Measurements from ENCODE around the gene DNAJB9. TPM values are rescaled to one million over a fixed set of nuclear protein-coding genes. Genes with fewer than 3 reads are reported as not detected.

DNAJB9 gene
- total and polyA plus RNA-seq, 2 donors from 2014 or later: 31.3 to 33.5 TPM

- TF ChIP-seq CTCF (IDR thresholded peaks at IDR 0.05; ENCODE audit: borderline replicate concordance, extremely low read depth, insufficient read depth): no peak
- Histone ChIP-seq H3K36me3 (ENCODE audit: control insufficient read depth in 2 of 3, insufficient read depth in 3 of 3, low read length in 3 of 3) (no peaks in the 10 kb centered on the region), H3K27me3 (ENCODE audit: control insufficient read depth, insufficient read depth, low read length) (no peaks in the 10 kb centered on the region), H3K4me1 (ENCODE audit: control insufficient read depth in 2 of 3, insufficient read depth in 2 of 3, low read depth in 1 of 3, low read length in 3 of 3) (peaks cover 0 to 14% (median 4%) of the 10 kb centered on the region in 3 donors), H3K9ac (ENCODE audit: low read length in 3 of 3) (no peak overlapping the region), H3K27ac (ENCODE audit: low read depth in 2 of 2, low read length in 2 of 2) (peak overlapping the region in 1 of 2 donors; percentile 18), H3K4me3 (ENCODE audit: low read length in 3 of 3) (peak overlapping the region in 2 of 3 donors; percentile 27 to 48), H3K9me3 (ENCODE audit: control insufficient read depth in 2 of 3, insufficient read depth in 1 of 3, low read length in 3 of 3) (no peaks in the 10 kb centered on the region)
- FAIRE-seq (no peak), DNase-seq (peak in 1 of 5 donors; percentile 11)
- intact Hi-C loops (cut with DNase I): no loop called here
These were observed 29.4 kb downstream of the DNAJB9 start for GRCh38 chr7:108598914-108599580.

- H3K4me3 ChIP-seq (ENCODE audit: low read length in 3 of 3): no peak overlapping the region
- intact Hi-C loops (cut with DNase I): no loop called here
- no peaks in the 10 kb centered on the region for H3K27me3 ChIP-seq (ENCODE audit: control insufficient read depth, insufficient read depth, low read length)
- no peak for TF ChIP-seq CTCF (IDR thresholded peaks at IDR 0.05; ENCODE audit: borderline replicate concordance, extremely low read depth, insufficient read depth)
- peaks cover 0 to 14% (median 4%) of the 10 kb centered on the region in 3 donors for H3K4me1 ChIP-seq (ENCODE audit: control insufficient read depth in 2 of 3, insufficient read depth in 2 of 3, low read depth in 1 of 3, low read length in 3 of 3)
- DNase-seq (no peak), FAIRE-seq (no peak)
- no peaks in the 10 kb centered on the region for H3K9me3 ChIP-seq (ENCODE audit: control insufficient read depth in 2 of 3, insufficient read depth in 1 of 3, low read length in 3 of 3)
- no peak overlapping the region for H3K27ac ChIP-seq (ENCODE audit: low read depth in 2 of 2, low read length in 2 of 2)
- H3K9ac ChIP-seq (ENCODE audit: low read length in 3 of 3): no peak overlapping the region
- H3K36me3 ChIP-seq (ENCODE audit: control insufficient read depth in 2 of 3, insufficient read depth in 3 of 3, low read length in 3 of 3): no peaks in the 10 kb centered on the region
These were observed 30.7 kb downstream of the DNAJB9 start for GRCh38 chr7:108600399-108600798.

- no peak for TF ChIP-seq CTCF (IDR thresholded peaks at IDR 0.05; ENCODE audit: borderline replicate concordance, extremely low read depth, insufficient read depth)
- intact Hi-C loops (cut with DNase I): no loop called here
- Histone ChIP-seq H3K4me3 (ENCODE audit: low read length in 3 of 3) (no peak overlapping the region), H3K9me3 (ENCODE audit: control insufficient read depth in 2 of 3, insufficient read depth in 1 of 3, low read length in 3 of 3) (peaks cover 0 to 3% (median 0%) of the 10 kb centered on the region in 3 donors), H3K4me1 (ENCODE audit: control insufficient read depth in 2 of 3, insufficient read depth in 2 of 3, low read depth in 1 of 3, low read length in 3 of 3) (peaks cover 0 to 12% (median 4%) of the 10 kb centered on the region in 3 donors), H3K36me3 (ENCODE audit: control insufficient read depth in 2 of 3, insufficient read depth in 3 of 3, low read length in 3 of 3) (no peaks in the 10 kb centered on the region), H3K27me3 (ENCODE audit: control insufficient read depth, insufficient read depth, low read length) (no peaks in the 10 kb centered on the region), H3K27ac (ENCODE audit: low read depth in 2 of 2, low read length in 2 of 2) (no peak overlapping the region), H3K9ac (ENCODE audit: low read length in 3 of 3) (no peak overlapping the region)
- FAIRE-seq (no peak), DNase-seq (no peak)
These were observed 34.1 kb downstream of the DNAJB9 start for GRCh38 chr7:108603656-108604306.

All from kidney (tissue), 14 donors.